Endothelial cell of umbilical vein (primary cell): Measurements from ENCODE around the gene ACSS1. TPM values are rescaled to one million over a fixed set of nuclear protein-coding genes. Genes with fewer than 3 reads are reported as not detected.

ENCODE experiments used
- BruUV-seq: library from RNA; stranded (reverse); fragments of 400-500 nt; replicated peaks from 2 replicates; lab custom pipeline; 2021; lab: Mats Ljungman, UMichigan
- CTCF ChIA-PET: fragments of 300-600, 350-600 bp; sonication (Branson Sonifier 250); formaldehyde crosslinking; loops from one replicate; lab custom pipeline; 2021; ENCODE audit warnings: antibody characterized with exemption, inconsistent platforms; lab: Charles Lee
- POLR2A ChIA-PET: fragments of 300-600, 350-600 bp; sonication (Branson Sonifier 250); formaldehyde crosslinking; loops from one replicate; lab custom pipeline; 2021; ENCODE audit warnings: antibody characterized with exemption, inconsistent platforms; lab: Charles Lee
- DNase-seq: peaks from one replicate; pipeline ENCODE4 v3.0.0-alpha.2; 2011; ENCODE audit warnings: low read depth, low spot score
- FAIRE-seq: peaks from 2 replicates; lab custom pipeline; 2011; peaks lifted over from hg19 to GRCh38; lab: Jason Lieb, UNC
- H2AFZ ChIP-seq: 2 replicates; pipeline ENCODE4 v1.6.0; 2012; ENCODE audit warnings: low read depth, low read length, control low read depth, inconsistent platforms
- H3K27ac ChIP-seq: 2 replicates; pipeline ENCODE4 v1.5.1; 2011; ENCODE audit warnings: low read depth, mild to moderate bottlenecking, control low read depth, low read length, moderate library complexity; ENCODE audit not compliant: insufficient read depth
- H3K27me3 ChIP-seq, 2 experiments: 2 replicates each; pipeline versions ENCODE4 v1.6.0 to v1.6.1; 2011; ENCODE audit warnings: low read length in 2 of 2, mixed read lengths in 1 of 2; ENCODE audit not compliant: control insufficient read depth in 2 of 2, insufficient read depth in 2 of 2
- H3K36me3 ChIP-seq, 2 experiments: 2 replicates in 1 of 2; 3 replicates in 1 of 2; pipeline ENCODE4 v1.5.1; 2011; ENCODE audit warnings: low read length in 2 of 2, mild to moderate bottlenecking in 1 of 2, moderate library complexity in 1 of 2; ENCODE audit not compliant: control insufficient read depth in 2 of 2, insufficient read depth in 2 of 2; ENCODE audit errors: extremely low read depth in 1 of 2
- H3K4me1 ChIP-seq: 3 replicates; pipeline ENCODE4 v1.5.1; 2011; ENCODE audit warnings: mild to moderate bottlenecking, low read length; ENCODE audit not compliant: control insufficient read depth, insufficient read depth; ENCODE audit errors: extremely low read depth
- H3K4me2 ChIP-seq: 2 replicates; pipeline ENCODE4 v1.6.1; 2011; ENCODE audit warnings: low read length, control low read depth, mixed read lengths; ENCODE audit not compliant: insufficient read depth
- H3K4me3 ChIP-seq, 3 experiments: fragments of 200-600 bp in 1 of 3; sonication (generic), shearing (Covaris generic) in 1 of 3; replicated peaks in 1 of 3; 2 replicates each; pipeline ENCODE4 v1.5.1; 2011 to 2016; ENCODE audit warnings: control low read depth in 3 of 3, low read length in 3 of 3, mild to moderate bottlenecking in 2 of 3, inconsistent platforms in 1 of 3, low read depth in 1 of 3, moderate library complexity in 1 of 3; ENCODE audit not compliant: insufficient read depth in 1 of 3
- H3K79me2 ChIP-seq: 2 replicates; pipeline ENCODE4 v1.6.0; 2012; ENCODE audit warnings: low read length, inconsistent platforms; ENCODE audit not compliant: control insufficient read depth, insufficient read depth
- H3K9ac ChIP-seq: replicated peaks from 2 replicates; pipeline ENCODE3; 2011; ENCODE audit warnings: low read length, control low read depth; ENCODE audit not compliant: insufficient read depth; ENCODE audit errors: extremely low read depth
- H3K9me1 ChIP-seq: replicated peaks from 3 replicates; pipeline ENCODE4 v1.6.0; 2011; ENCODE audit warnings: mild to moderate bottlenecking, low read length; ENCODE audit not compliant: control insufficient read depth, insufficient read depth; ENCODE audit errors: extremely low read depth
- H3K9me3 ChIP-seq: replicated peaks from 2 replicates; pipeline ENCODE4 v1.5.1; 2012; ENCODE audit warnings: low read length, inconsistent platforms; ENCODE audit not compliant: control insufficient read depth, insufficient read depth
- H4K20me1 ChIP-seq: replicated peaks from 2 replicates; pipeline ENCODE3; 2011; ENCODE audit warnings: mild to moderate bottlenecking, low read length; ENCODE audit not compliant: control insufficient read depth, insufficient read depth; ENCODE audit errors: extremely low read depth
- CTCF ChIP-seq, 2 donors: IDR thresholded peaks; 1 replicate in 1 of 2; 2 replicates in 1 of 2; pipeline ENCODE4 v1.5.1; 2011; ENCODE audit warnings: low read length in 2 of 2, mild to moderate bottlenecking in 2 of 2, moderate library complexity in 2 of 2, control low read depth in 1 of 2, inconsistent platforms in 1 of 2, low read depth in 1 of 2; ENCODE audit not compliant: insufficient read depth in 1 of 2; ENCODE audit errors: extremely low read depth in 1 of 2
- EZH2 ChIP-seq: IDR thresholded peaks from 2 replicates; pipeline ENCODE4 v1.6.1; 2012; ENCODE audit warnings: borderline replicate concordance, low read depth, mild to moderate bottlenecking, moderate library complexity, low read length, inconsistent platforms; ENCODE audit not compliant: severe bottlenecking
- FOS ChIP-seq: IDR thresholded peaks from 2 replicates; pipeline ENCODE4 v1.6.1; 2011; ENCODE audit warnings: mild to moderate bottlenecking, low read length, moderate library complexity, borderline replicate concordance; ENCODE audit not compliant: insufficient read depth
- GATA2 ChIP-seq: IDR thresholded peaks from 2 replicates; pipeline ENCODE4 v1.7.0; 2011; ENCODE audit warnings: low read depth, mild to moderate bottlenecking, moderate library complexity, mixed read lengths, low read length; ENCODE audit not compliant: insufficient read length, insufficient read depth
- JUN ChIP-seq: IDR thresholded peaks from 2 replicates; pipeline ENCODE4 v1.6.1; 2011; ENCODE audit warnings: borderline replicate concordance, low read depth; ENCODE audit not compliant: insufficient read length, insufficient read depth
- MAX ChIP-seq: IDR thresholded peaks from 2 replicates; pipeline ENCODE4 v1.6.1; 2011; ENCODE audit not compliant: insufficient read depth, insufficient read length
- MYC ChIP-seq: IDR thresholded peaks from one replicate; pipeline ENCODE4 v1.6.1; 2011; ENCODE audit warnings: mild to moderate bottlenecking, low read depth, low read length
- POLR2A ChIP-seq: IDR thresholded peaks from 2 replicates; pipeline ENCODE4 v1.6.1; 2012; ENCODE audit warnings: low read depth, mild to moderate bottlenecking, control low read depth, low read length
- POLR2AphosphoS5 ChIP-seq: IDR thresholded peaks from 2 replicates; pipeline ENCODE4 v1.6.1; 2012; ENCODE audit warnings: low read depth, mild to moderate bottlenecking, control low read depth, low read length, moderate library complexity; ENCODE audit not compliant: insufficient read depth
- dilution Hi-C: fragments of 300-500 bp; cut with MboI; formaldehyde crosslinking; loops from one replicate; pipeline ENCODE4 v1.15.0; 2019; ENCODE audit warnings: low sequenced_read_pairs; ENCODE audit not compliant: extremely low pct_ligation_motif_present
- intact Hi-C: fragments of 100-400 bp; cut with micrococcal nuclease; formaldehyde crosslinking; loops from one replicate; pipeline ENCODE4 v1.10.0; 2022
- polyA plus RNA-seq, 4 experiments: library from polyadenylated mRNA; depleted of rRNA in 3 of 4; stranded (reverse) in 3 of 4; unstranded in 1 of 4; fragments of >200 nt; gene quantifications; 2 replicates each; pipeline versions ENCODE4 v1.2.1 to v1.2.3, GENCODE V29; 2011 to 2012; ENCODE audit warnings: missing spikeins in 1 of 4
- total RNA-seq: library from RNA; stranded (reverse); gene quantifications from 2 replicates; pipeline ENCODE4 v1.2.3, GENCODE V29; 2021

ACSS1 gene
- total and polyA plus RNA-seq, 2 donors (not counting 3 experiments of a cell fraction or from before 2014, with no cell fraction given), result 6.2 to 17.9 TPM

GRCh38 chr20:25044660-25045342 is 13.1 kb downstream of the ACSS1 start:
- no peaks in the 10 kb centered on the region for H3K27me3 ChIP-seq
- CTCF ChIA-PET, result interaction anchor here (1.5 kb wide), 1 partner anchor 20 kb away, joined by 4 read pairs; no protein-coding TSS in a partner anchor
- no peaks in the 10 kb centered on the region for H4K20me1 ChIP-seq
- H3K4me3 ChIP-seq, result no peak overlapping the region
- H3K27ac ChIP-seq, result no peak overlapping the region
- dilution Hi-C loops (no loop called here), intact Hi-C loops (no loop called here)
- H3K79me2 ChIP-seq, result no peaks in the 10 kb centered on the region
- no peaks in the 10 kb centered on the region for H3K4me1 ChIP-seq
- no peaks in the 10 kb centered on the region for H3K9me3 ChIP-seq
- no peak overlapping the region for H3K9ac ChIP-seq
- H2AFZ ChIP-seq, result no peak overlapping the region
- DNase-seq (no peak), FAIRE-seq (no peak)
- no peaks in the 10 kb centered on the region for H3K9me1 ChIP-seq
- POLR2A ChIA-PET, result no interaction called here
- no peaks in the 10 kb centered on the region for H3K36me3 ChIP-seq
- no TSS peak for BruUV-seq
- TF ChIP-seq MAX (no peak), FOS (no peak), GATA2 (no peak), MYC (no peak), CTCF (IDR thresholded peaks at IDR 0.05; ENCODE audit: extremely low read depth in 1 of 2, insufficient read depth in 1 of 2, low read depth in 1 of 2, low read length in 2 of 2) (no peak), EZH2 (no peak), POLR2A (no peak), POLR2AphosphoS5 (no peak), JUN (no peak)
- H3K4me2 ChIP-seq, result no peak overlapping the region
